ENCODE results near the gene LRRC74A. TPM values are rescaled to one million over a fixed set of nuclear protein-coding genes. Genes with fewer than 3 reads are reported as not detected.

Gene LRRC74A
- total and polyA plus RNA-seq, 2 experiments from 2014 or later = not detected

GRCh38 chr14:76810953-76811400 lies 15.2 kb upstream of the LRRC74A start:
- no peak overlapping the region for H3K27ac ChIP-seq (ENCODE audit: low read depth)
- peaks cover 16% of the 10 kb centered on the region for H3K4me1 Mint-ChIP-seq
- H2AFZ ChIP-seq = no peak overlapping the region
- peaks cover 12% of the 10 kb centered on the region for H3K36me3 ChIP-seq (ENCODE audit: insufficient read depth)
- peaks cover 20% of the 10 kb centered on the region for H3K79me2 ChIP-seq (replicated peaks; ENCODE audit: insufficient read depth)
- peak; percentile 12; the same call in 2 of the 3 replicates for ATAC-seq
- TF ChIP-seq CTCF (conservative IDR thresholded peaks at IDR 0.05; ENCODE audit: low read depth in 2 of 2) (peak; percentile 40 to 57), EZH2phosphoT487 (IDR thresholded peaks at IDR 0.05; ENCODE audit: unreplicated experiment) (no peak), POLR2AphosphoS5 (IDR thresholded peaks at IDR 0.05; ENCODE audit: low read depth) (no peak)
- peaks cover 10% of the 10 kb centered on the region for H3K4me1 ChIP-seq (ENCODE audit: insufficient read depth)
- no peak overlapping the region for H3K4me2 ChIP-seq
- peak overlapping the region; percentile 90 for H3K4me3 Mint-ChIP-seq
- H3K27me3 ChIP-seq (ENCODE audit: insufficient read depth) = no peaks in the 10 kb centered on the region
- H3K4me3 ChIP-seq = peak overlapping the region; percentile 93; the same call in 1 of the 2 replicates
- H3K9me2 ChIP-seq (ENCODE audit: insufficient read depth) = no peaks in the 10 kb centered on the region
- H4K20me1 ChIP-seq (replicated peaks; ENCODE audit: insufficient read depth) = no peaks in the 10 kb centered on the region; the same call in 1 of the 2 replicates
- no peaks in the 10 kb centered on the region for H3F3A ChIP-seq (replicated peaks; ENCODE audit: low read depth)
- H3K36me3 Mint-ChIP-seq (ENCODE audit: low read depth) = peaks cover 27% of the 10 kb centered on the region
- no peaks in the 10 kb centered on the region; the same call in 2 of the 3 replicates for H3K9me3 Mint-ChIP-seq
- H3K27me3 Mint-ChIP-seq (ENCODE audit: insufficient read depth, low read depth, poor library complexity) = no peaks in the 10 kb centered on the region
- DNase-seq (ENCODE audit: low spot score) = peak; percentile 41
- no peak overlapping the region for H3K27ac Mint-ChIP-seq

GRCh38 chr14:76811561-76811960 lies 14.6 kb upstream of the LRRC74A start:
- H3K9me2 ChIP-seq (ENCODE audit: insufficient read depth) = no peaks in the 10 kb centered on the region
- H3K4me1 ChIP-seq (ENCODE audit: insufficient read depth) = peaks cover 10% of the 10 kb centered on the region
- peak overlapping the region; percentile 95; the same call in 1 of the 2 replicates for H2AFZ ChIP-seq
- peaks cover 16% of the 10 kb centered on the region for H3K4me1 Mint-ChIP-seq
- ATAC-seq = no peak
- H3K27ac Mint-ChIP-seq = no peak overlapping the region
- no peak for DNase-seq (ENCODE audit: low spot score)
- H3K27me3 ChIP-seq (ENCODE audit: insufficient read depth) = no peaks in the 10 kb centered on the region
- peak overlapping the region; percentile 100 for H3K4me2 ChIP-seq
- H3K27ac ChIP-seq (ENCODE audit: low read depth) = no peak overlapping the region
- H3K9me3 Mint-ChIP-seq = no peaks in the 10 kb centered on the region; the same call in 2 of the 3 replicates
- H4K20me1 ChIP-seq (replicated peaks; ENCODE audit: insufficient read depth) = no peaks in the 10 kb centered on the region; the same call in 1 of the 2 replicates
- H3K36me3 Mint-ChIP-seq (ENCODE audit: low read depth) = peaks cover 22% of the 10 kb centered on the region
- peak overlapping the region; percentile 93 for H3K4me3 ChIP-seq
- H3K36me3 ChIP-seq (ENCODE audit: insufficient read depth) = peaks cover 12% of the 10 kb centered on the region
- no peaks in the 10 kb centered on the region for H3K27me3 Mint-ChIP-seq (ENCODE audit: insufficient read depth, low read depth, poor library complexity)
- peaks cover 20% of the 10 kb centered on the region for H3K79me2 ChIP-seq (replicated peaks; ENCODE audit: insufficient read depth)
- H3F3A ChIP-seq (replicated peaks; ENCODE audit: low read depth) = no peaks in the 10 kb centered on the region
- peak overlapping the region; percentile 90 for H3K4me3 Mint-ChIP-seq
- TF ChIP-seq JUNB (IDR thresholded peaks at IDR 0.05; ENCODE audit: unreplicated experiment) = no peak
- TF ChIP-seq REST (IDR thresholded peaks at IDR 0.05; ENCODE audit: unreplicated experiment) = no peak
- no peak for TF ChIP-seq EZH2phosphoT487 (IDR thresholded peaks at IDR 0.05; ENCODE audit: unreplicated experiment)
- TF ChIP-seq ETS1 (IDR thresholded peaks at IDR 0.05) = no peak
- no peak for TF ChIP-seq CREB1 (CRISPR knock-in tag; IDR thresholded peaks at IDR 0.05; ENCODE audit: low read depth)
- no peak for TF ChIP-seq CTCF (conservative IDR thresholded peaks at IDR 0.05; ENCODE audit: low read depth in 2 of 2)
- no peak for TF ChIP-seq ZNF114 (CRISPR knock-in tag; IDR thresholded peaks at IDR 0.05)
- no peak for TF ChIP-seq STAT1 (IDR thresholded peaks at IDR 0.05; ENCODE audit: unreplicated experiment)
- no peak for TF ChIP-seq NANOG (IDR thresholded peaks at IDR 0.05; ENCODE audit: borderline replicate concordance)
